GM21447 (cell line): ENCODE results near the gene C7orf25.

Experiments
- ATAC-seq: cut with Tn5 transposase; IDR thresholded peaks from one replicate; pipeline ENCODE4 v1.9.1; 2021; ENCODE audit not compliant: unreplicated experiment

The C7orf25 gene

DNA sequence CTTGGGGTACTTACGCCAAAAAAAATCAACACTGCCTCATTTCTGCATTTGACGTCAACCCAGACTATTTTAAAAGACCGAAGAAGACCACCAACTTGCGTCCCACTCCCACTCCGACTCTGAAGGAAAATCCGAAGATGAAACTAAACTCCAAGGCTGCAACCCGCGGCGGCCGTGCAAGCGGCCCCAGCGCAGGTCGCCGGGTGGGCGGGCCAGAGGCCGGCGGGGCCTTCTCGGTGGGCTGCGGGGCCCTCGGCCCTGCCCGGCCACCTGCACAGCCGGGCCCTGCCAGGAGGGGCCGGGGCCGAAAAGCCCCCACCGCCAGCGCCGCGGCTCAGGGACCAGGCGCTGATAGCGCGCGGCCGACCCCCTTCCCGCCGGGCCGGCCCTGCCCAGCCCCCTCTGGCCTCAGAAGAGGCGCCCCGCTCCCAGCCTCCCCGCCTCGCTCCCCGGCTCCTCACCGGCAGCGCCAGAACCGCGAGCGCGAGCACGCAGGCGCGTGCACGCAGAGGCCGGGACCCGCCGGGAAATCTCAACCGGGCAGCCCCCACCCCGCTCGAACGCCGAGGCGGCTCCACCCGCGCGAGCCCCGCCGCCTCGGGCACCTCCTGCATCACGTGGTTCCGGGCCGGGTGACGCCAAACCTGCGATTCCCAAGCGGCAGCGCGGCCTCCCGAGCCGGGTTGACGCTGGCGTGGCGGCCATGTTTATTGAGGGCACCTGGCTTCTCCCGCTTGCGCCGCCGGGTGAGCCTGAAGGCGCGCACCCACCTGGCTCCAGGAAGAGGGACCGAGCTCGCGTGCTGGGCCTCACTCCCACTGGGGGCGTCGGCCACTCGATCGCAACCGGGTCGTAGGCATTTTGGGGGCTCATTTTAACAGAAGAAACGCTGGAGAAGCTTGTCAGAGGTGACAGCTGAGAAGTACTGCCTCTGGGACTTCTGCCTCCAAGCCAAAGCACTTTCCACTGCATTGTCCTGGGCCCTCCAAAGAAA lies at the start of gene C7orf25:
Gene C7orf25, minus strand, starts transcription at position 617 of the 994 bp plus-strand sequence. CDS start 1,170 bp downstream, outside the sequence.
- ATAC-seq, result peak; percentile 93

DNA sequence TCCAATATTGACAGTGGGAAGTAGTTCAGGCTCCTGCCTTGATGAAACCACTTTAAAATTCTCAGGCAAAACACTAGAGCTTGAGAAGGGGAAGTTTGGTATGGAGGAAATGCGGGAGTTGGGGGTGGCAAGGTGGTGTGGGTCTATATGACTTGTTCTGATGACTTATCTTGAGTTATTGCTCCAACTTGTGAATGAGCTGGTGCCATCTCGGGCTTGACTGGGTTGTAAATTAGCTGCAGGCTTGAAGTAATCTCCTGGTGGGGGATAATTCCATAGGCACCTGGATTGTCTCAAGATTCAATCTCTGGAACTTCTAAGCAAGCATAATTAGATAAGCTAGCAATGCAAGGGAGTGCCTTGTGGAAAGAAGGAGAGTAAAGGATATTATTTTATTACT lies 49.3 kb upstream of the C7orf25 start:
- ATAC-seq, result peak; percentile 9

DNA sequence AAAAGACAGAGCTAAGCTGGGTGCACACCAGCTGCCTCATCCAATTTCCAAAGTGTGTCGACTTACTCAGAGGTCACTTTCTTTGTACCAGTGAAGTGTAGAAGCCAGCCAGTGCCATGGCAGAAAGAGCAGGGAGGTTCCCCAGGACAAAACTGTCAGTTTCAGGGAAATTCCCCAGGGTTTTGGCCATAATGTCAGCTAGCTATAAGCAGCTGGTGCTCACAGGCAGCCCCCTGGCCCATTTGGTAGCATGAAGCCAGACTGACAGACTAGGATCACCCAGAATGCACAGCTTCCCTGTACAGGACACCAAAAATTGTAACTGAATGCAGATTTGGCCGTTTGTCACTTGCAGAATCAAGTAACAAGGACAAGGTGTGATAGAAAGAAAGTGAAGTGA lies 48.9 kb upstream of the C7orf25 start:
- peak; percentile 53 for ATAC-seq

DNA sequence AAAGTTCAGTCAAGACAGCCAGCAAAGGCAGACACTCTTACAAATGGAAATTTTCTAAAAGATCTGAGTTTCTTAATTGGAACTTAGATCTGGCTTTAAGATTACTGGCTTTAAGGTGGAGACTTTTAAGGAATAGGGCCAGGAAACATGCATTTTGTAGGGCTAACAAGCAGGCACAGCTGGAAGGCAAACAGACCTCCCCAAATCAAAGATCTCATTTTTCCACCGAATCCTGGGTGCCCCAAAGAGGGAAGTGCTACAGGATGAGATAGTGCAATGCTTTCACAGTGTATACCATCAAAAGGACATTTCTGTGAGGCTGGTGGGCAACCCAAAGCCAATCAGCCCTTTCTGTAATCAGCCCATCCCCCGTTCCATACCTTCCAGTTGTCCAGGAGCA lies 47.7 kb upstream of the C7orf25 start:
- no peak for ATAC-seq

DNA sequence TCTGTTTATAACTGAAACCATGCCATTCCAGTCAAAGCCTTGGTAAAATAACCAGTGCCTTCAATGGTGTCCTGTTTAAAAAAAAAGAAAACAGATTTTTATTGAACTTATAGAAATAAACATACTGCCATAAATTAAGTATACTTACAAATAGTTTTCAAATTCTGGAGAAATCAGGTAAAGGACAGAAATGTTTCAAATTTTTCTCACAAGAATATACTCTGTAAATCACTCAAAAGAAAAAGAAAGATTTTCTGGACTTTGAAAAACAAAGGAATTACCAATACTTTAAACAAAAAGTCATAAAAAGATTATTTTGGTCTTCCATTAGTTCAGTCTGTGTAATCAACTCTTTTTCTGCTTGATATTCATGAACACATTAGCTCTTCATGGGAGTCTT lies 44.2 kb upstream of the C7orf25 start:
- no peak for ATAC-seq

DNA sequence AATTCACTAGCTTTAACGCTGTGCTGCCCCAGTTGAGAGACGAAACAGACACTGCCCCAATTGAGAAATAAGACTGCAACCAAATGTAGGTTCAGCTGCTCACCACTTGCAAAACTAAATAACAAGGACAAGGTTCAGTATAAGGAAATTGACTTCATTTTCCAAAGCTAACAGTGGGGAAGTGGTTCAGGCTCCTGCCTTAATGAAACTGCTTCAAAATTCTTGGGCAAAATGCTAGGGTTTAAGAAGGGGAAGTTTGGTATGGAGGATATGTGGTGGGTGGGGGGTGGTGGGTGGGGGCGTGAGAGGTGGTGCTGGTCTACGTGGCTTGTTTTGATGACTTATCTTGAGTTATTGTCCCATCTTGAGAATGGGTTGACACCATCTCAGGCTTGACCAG lies 42.1 kb upstream of the C7orf25 start:
- ATAC-seq, result no peak

DNA sequence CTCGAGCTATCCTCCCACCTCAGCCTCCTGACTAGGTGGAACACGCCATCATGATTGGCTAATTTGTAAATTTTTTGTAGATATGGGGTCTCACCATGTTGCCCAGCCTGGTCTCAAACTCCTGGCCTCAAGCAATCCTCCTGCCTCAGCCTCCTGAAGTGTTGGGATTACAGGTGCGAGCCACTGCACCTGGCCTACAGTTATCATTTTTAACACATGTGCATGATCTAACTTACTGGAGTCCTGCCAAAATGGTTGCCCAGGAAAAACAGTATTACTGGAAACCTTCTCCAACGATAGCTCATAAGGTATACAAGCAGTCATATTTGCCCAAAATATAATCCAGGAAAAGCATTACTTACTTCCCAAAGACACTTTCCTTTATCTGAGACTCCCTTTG lies 40.5 kb upstream of the C7orf25 start:
- ATAC-seq, result no peak

DNA sequence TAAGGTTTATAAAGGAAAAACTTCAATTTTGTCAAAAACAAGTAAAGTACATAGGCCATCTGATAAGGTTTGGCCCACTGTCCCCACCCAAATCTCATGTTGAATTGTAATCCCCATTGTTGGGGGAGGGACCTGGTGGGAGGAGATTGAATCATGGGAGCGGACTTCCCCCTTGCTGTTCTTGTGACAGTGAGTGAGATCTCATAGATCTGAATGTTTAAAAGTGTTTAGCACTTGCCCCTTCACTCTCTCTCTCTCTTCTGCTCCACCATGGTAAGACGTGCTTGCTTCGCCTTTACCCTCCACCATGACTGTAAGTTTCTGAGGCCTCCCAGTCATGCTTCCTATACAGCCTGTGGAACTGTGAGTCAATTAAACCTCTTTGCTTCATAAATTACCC lies 38.5 kb upstream of the C7orf25 start:
- no peak for ATAC-seq

DNA sequence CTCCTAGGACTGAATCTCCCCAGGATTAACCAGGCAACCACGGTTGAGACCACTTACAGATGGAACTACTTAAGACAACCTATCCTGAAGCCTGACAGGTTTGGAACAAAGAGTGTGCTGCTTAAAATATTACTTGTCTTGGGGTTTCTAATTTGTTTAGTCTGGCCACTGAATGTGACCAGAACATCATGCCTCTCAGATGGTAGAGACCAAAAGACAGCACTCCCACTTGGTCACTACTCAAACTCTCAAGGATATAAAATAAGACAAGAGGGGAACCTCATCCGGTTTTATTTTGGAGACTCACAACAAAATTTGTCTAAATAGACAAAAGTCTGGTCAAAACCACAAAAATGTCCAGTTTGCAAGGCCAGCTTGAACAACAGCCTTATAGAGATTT lies 35.7 kb upstream of the C7orf25 start:
- ATAC-seq, result no peak

DNA sequence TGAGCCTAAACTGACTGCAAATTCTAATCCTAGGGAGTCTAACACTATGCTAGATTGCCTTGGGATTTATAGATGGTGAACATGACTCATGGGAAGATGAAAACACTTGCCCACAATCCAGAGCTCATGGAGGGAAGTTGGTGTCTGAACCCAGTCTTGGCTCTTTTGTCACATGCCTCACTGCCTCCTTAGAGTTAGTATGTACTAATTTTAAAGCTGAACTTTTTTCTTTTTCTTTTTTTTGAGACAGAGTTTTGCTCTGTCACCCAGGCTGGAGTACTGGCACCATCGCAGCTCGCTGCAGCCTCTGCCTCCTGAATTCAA lies 34.7 kb upstream of the C7orf25 start:
- no peak for ATAC-seq

DNA sequence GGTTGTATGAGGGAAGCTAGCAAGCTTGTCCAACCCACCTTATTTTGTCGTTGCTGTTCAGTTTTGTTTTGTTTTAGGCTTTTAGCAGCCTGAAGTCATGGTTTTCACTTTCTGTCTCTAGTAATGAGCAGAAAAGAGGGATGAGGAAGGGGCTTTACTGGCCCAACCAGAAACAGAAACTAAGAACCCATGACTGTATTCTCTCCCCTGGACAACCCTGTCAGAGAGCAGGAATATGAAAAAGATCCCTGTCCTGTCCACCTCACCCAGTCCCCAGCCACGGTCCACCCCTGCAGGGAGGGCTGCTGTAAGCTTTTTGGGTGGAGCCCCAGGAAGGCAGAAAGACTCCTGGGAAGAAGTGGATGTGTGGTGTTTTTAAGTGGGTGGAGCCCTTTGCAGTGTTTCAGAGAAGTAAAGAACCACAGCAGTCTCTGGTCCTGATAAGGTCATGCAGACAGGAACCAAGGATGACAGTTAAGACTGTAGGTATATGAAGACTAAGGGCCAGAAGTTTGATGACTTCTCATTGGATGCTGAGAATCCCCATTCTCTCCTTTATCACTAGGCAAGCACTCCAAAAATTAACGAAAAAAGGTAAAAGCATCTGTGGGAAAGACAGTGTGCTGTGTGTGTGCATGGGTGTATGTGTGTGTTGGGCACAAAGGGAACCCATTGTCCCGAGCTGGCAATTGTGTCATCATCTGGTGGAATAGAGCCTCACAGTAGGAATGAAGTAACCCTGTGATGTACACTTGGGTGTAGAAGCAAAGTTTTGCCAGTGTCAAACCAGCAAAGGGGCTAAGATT lies 34.2 kb upstream of the C7orf25 start:
- peak; percentile 77 for ATAC-seq

DNA sequence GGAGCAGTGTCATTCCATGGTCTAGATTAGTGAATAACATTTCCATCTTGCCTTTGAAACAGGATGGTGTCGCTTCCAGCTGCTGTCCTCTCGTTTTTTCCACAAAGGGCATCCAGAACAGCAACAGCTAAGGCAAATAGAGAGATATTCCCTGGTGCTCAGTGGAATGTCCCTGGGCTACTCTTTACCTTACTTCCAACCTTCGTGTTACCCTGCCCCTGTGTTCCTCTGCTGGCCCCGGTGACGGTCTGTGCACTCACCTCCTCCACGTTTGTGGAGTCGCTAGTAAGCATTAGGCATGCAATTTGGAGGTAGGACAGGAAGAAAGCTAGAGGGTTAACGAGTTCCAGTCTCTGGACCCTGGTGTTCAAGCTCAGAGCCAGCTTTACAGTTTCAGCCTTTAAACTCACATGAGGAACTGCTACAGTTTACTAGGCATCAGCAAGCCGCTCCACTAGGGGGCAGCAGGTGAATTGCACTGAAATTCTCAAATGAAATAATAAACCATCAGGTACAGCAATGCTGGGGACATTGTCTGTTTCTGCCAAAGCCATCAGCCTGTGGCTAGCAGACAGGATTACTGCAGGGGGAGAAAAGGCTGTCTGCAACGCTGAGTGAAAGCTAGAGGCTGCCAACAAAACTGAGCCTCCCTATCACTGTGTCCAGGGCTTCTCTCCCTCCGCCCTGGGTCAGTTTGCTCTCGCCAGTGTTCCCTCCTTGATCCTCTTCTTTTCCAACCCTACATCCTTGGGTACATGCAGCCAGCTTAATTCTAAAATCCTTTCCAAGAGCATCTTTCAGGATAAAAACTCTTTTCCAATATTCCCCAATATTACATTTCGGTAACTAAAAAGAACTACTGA lies 29.3 kb upstream of the C7orf25 start:
- peak; percentile 43 for ATAC-seq

DNA sequence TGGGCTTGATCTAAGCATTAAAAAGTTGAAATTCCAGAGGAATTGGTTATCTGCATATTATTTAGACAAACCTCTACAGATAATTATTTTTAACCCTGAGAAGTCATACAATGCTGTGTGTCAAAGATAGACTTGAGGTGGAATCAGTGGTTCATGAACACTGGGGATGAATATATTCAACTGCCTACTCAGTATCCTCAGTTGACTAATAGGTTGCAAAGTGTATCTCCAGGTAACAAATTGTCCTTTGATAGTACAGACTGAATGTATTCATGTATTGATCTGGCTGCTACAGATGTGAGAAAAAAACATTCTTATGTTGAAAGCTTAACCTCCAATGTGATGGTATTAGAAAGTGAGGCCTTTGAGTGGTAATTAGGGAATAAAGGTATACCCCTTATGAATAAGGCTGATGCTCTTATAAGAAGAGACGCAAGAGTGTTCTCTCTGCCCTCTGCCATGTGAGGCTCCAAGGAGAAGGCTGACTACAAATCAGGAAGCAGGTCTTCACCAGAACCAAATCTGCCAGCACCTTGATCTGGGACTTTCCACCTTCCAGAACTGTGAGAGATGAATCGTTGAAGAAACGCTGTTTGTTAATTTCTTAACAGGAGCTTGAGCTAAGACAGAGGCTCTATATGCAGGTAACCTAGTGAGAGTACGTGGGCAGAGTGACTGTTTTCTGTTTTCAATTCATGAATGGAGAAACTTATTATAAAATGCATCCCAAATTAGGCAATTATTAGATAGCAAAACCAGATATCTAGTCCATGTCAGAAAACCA lies 27.8 kb upstream of the C7orf25 start:
- ATAC-seq, result no peak

DNA sequence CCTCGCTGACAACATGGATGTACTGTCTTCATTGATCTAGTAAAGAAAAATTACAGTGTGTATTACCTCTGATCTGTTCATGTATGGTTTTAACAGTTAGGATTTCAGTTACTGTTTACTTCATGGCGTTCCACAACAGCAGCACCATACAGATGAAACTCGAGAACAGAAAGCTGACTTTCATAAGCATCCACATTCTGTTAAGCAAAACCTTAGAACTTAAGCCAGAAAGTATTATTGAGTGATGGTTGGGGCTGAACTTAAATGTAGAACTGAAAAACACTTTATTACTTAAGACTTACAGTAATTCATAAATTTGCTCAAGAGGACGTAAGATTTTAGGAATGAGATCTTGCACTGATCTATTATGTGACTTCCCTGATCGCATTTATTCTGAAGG lies 24.0 kb upstream of the C7orf25 start:
- ATAC-seq, result no peak

DNA sequence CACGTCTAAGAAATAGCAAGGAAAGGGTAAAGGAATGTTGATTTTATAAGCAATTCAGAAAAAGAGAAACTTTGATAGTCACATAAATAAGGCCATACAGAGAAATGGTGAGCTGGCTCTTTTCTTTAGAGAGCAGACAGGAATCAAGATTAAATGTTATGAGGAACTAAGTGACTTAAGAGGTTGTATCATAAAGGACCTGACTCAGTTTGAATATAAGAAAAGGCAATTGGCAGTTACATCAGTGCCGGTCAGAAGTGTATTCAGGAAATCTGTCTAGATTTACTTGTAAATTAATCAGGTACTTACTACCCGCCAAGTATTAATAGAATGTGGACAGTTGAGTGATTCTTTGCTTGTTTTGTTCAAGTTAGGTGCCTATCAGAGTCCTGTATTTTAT lies 22.4 kb upstream of the C7orf25 start:
- ATAC-seq, result no peak

DNA sequence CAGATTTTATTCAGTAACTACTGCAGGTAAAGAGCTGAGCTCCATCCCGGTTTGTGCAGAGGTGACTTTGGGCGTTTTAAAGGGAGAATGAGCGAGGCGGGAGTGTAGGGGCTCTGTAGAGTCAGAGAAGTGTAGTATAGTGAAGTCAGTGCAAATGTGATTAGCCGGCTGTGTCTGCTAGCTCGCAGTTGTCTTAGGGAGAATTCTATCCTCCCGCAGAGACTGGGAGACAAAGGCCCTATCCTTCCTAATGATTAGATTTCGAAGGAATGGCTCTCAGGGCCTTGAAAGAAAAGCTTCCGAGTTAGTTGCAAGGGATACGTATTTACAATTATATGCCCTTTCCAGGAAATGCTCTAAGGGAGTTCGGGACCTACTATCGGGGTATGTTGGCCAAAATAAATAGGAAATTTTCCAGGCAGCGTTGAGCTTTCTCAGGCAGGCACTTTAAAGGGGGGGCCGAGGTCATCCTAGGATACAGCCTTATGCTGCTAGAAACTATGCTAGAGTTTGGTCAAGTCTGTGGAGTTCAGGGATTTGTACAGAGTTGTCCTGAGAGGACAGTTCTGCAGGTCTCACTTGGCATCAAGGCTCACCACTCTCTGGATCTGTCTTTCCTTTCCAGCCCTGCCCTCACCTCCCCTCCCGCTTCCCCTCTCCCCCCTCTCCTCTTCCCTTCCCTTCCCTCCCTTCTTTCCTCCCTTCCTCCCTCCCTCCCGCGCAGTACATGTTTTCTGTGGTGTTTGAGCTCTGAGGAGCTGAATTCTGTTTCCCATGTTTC lies 21.1 kb upstream of the C7orf25 start:
- ATAC-seq, result peak; percentile 22

DNA sequence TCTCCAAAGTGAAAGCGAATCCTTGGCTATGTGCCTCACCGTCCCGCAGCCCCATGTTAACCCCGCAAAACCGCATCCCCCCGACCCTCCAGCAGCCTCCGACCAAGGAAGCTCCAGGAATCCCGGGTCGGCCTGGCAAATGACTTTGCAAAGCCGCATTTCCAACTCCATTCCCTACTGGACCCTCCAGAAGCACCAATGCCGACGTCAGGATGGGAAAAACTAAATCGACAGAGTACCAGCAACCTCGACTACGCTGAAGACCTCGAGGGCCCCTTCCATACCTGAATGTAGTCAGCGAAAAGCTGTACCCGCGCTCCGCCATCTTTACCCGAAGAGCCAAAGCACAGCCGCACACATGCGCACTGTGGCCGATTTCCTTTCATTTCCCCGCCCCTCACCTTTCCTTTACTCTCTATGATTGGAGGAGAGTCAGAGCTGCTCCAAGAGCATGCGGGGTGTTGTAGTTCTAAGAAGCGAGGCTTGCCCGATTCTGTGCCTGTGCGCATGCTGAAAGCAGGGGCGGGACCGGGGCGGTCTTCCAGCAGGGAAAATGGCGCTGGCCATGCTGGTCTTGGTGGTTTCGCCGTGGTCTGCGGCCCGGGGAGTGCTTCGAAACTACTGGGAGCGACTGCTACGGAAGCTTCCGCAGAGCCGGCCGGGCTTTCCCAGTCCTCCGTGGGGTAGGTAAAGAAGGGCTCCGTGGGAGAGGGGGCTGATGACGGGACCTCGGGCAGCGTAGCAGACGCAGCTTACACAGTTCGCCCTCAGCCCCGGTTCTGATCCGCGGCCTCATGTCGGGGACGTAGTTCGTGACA lies 20.2 kb upstream of the C7orf25 start, which contains the start of the genes MRPL32 and PSMA2:
Gene MRPL32, plus strand, starts transcription at position 543 of the 818 bp plus-strand sequence. Its CDS starts 11 bp downstream, at position 554.
Gene PSMA2, minus strand, starts transcription at position 341 of the 818 bp plus-strand sequence. Its CDS starts 16 bp downstream, at position 325.
- ATAC-seq, result peak; percentile 99

DNA sequence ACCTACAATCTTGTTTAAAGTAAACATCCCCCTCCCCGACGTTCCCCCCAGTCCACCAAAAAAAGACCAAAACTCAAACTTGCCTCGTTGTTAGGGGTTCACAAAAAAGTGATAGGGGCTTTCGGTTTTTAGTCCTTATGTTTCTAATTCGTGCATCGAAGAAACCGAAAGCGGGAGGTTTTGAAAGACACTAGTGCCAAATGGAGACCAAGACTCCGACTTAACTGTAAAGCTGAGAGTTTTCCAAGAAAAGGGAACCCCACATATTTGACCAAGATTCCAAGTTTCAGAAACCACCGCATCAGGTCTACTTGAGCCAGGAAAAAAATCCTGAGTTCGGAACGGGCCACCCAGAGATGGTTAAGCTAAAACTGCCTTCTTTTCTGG lies 19.6 kb upstream of the C7orf25 start:
- no peak for ATAC-seq
